PFSK-1 (cell line): ENCODE measurements around the gene KIAA0319L.

Experiments
- POLR2AphosphoS5 ChIP-seq: IDR thresholded peaks from 2 replicates; pipeline ENCODE4 v1.6.1; 2012; ENCODE audit warnings: low read depth, mild to moderate bottlenecking, control low read depth, low read length, moderate library complexity
- TAF1 ChIP-seq: IDR thresholded peaks from 2 replicates; pipeline ENCODE4 v1.6.1; 2012; ENCODE audit warnings: low read length, control low read depth, borderline replicate concordance; ENCODE audit not compliant: insufficient read depth

GRCh38 chr1:35580949-35581388 is 23.8 kb upstream of the KIAA0319L start:
- TF ChIP-seq POLR2AphosphoS5 (no peak), TAF1 (no peak)
